Suprapubic skin (tissue), 3 donors: ENCODE measurements around the gene LORICRIN.
"Not testable (repeated sequence)": the region's sequence is repeated elsewhere in the genome, so short reads cannot be mapped to it uniquely, and the experiment has no call there.

Experiments
- POLR2AphosphoS5 ChIP-seq, 3 donors: sonication (generic); formaldehyde crosslinking; IDR thresholded peaks; one replicate each; pipeline ENCODE4 v1.6.1; 2017; ENCODE audit warnings: antibody characterized with exemption in 3 of 3
- TF ChIP-seq, protein P1 (sequence below), 2 donors: fragments of 200-600 bp in 1 of 2; fragments of 450-650 bp in 1 of 2; sonication (generic) in 1 of 2; IDR thresholded peaks; one replicate each; pipeline ENCODE4 v1.5.1; 2016 to 2019; ENCODE audit warnings: antibody characterized with exemption in 2 of 2, mild to moderate bottlenecking in 1 of 2, moderate library complexity in 1 of 2

DNA sequence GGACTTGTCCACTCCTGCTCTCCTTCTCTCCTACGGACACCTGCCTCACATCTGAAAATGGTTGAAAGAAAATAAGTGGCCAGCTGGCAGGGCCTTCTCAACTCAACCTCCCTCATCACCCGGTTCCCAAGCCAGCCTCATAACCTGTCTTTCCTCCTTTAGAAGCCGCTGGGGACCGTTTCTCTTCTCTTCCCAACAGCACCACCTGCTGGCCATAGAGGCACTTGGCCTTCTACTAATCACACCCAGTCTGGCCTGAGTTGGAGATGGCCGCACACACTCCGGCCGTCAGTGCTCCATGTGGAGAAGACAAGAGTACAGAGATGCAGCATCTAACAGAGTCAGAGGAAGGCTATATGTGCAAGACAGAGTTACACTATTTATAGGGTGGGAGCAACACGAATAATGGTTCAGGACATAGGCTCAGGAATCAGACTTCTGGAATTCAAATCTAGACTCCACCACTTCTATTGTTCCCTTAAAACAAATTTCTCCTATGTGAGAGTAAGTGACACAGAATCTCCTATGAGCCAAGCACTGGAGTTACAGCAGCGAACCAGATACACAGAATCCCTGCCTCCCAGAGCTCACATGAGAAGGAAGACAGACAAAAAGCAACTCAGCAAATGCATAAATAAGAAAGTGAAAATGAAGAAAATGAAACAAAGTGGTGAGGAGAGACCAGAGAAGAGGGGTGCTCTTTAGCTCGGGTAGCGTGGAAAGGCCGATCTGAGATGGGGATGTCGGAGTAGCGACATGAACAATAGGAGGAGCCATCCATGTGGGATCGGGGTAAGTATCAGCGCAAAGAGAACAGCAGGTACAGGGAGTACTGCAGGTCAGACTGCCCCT lies 36.2 kb upstream of the LORICRIN start:
- TF ChIP-seq, protein P1, sequence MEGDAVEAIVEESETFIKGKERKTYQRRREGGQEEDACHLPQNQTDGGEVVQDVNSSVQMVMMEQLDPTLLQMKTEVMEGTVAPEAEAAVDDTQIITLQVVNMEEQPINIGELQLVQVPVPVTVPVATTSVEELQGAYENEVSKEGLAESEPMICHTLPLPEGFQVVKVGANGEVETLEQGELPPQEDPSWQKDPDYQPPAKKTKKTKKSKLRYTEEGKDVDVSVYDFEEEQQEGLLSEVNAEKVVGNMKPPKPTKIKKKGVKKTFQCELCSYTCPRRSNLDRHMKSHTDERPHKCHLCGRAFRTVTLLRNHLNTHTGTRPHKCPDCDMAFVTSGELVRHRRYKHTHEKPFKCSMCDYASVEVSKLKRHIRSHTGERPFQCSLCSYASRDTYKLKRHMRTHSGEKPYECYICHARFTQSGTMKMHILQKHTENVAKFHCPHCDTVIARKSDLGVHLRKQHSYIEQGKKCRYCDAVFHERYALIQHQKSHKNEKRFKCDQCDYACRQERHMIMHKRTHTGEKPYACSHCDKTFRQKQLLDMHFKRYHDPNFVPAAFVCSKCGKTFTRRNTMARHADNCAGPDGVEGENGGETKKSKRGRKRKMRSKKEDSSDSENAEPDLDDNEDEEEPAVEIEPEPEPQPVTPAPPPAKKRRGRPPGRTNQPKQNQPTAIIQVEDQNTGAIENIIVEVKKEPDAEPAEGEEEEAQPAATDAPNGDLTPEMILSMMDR (IDR thresholded peaks at IDR 0.05): peak; percentile 31 to 65
- not testable (repeated sequence) for TF ChIP-seq POLR2AphosphoS5 (IDR thresholded peaks at IDR 0.05)
